MCF 10A (cell line): ENCODE results near the gene LACC1. TPM values are rescaled to one million over a fixed set of nuclear protein-coding genes. Genes with fewer than 3 reads are reported as not detected.

Experiments
- BruUV-seq: library from RNA; stranded (reverse); fragments of 400-500 nt; replicated peaks from 2 replicates; lab custom pipeline; 2021; lab: Mats Ljungman, UMichigan
- CTCF ChIA-PET: fragments of 300-600 bp; sonication (Branson Sonifier 250); formaldehyde crosslinking; extraction: SDS; loops from one replicate; lab custom pipeline; 2021; ENCODE audit warnings: antibody characterized with exemption, inconsistent platforms; lab: Yijun Ruan, JAX
- POLR2A ChIA-PET: fragments of 300-600, 350-650 bp; sonication (Branson Sonifier 250); formaldehyde crosslinking; extraction: SDS; loops from one replicate; lab custom pipeline; 2020; ENCODE audit warnings: antibody characterized with exemption, inconsistent platforms; lab: Yijun Ruan, JAX
- DNase-seq: peaks from one replicate; pipeline ENCODE4 v3.0.0-alpha.2; 2018; ENCODE audit not compliant: unreplicated experiment
- H3K27ac Mint-ChIP-seq: one replicate; pipeline ENCODE4 v1.8.0; 2022; ENCODE audit warnings: mild to moderate bottlenecking, low read depth, mixed read lengths; ENCODE audit not compliant: unreplicated experiment
- H3K27me3 Mint-ChIP-seq: one replicate; pipeline ENCODE4 v1.8.0; 2022; ENCODE audit warnings: mixed read lengths; ENCODE audit not compliant: insufficient read depth, unreplicated experiment
- H3K36me3 Mint-ChIP-seq: one replicate; pipeline ENCODE4 v1.8.0; 2022; ENCODE audit warnings: mild to moderate bottlenecking, moderate library complexity, mixed read lengths; ENCODE audit not compliant: insufficient read depth, unreplicated experiment
- H3K4me1 Mint-ChIP-seq: one replicate; pipeline ENCODE4 v1.8.0; 2022; ENCODE audit warnings: mixed read lengths; ENCODE audit not compliant: insufficient read depth, unreplicated experiment
- H3K4me3 Mint-ChIP-seq: one replicate; pipeline ENCODE4 v1.8.0; 2022; ENCODE audit warnings: mild to moderate bottlenecking, moderate library complexity, mixed read lengths; ENCODE audit not compliant: unreplicated experiment
- H3K9me3 Mint-ChIP-seq: one replicate; pipeline ENCODE4 v1.8.0; 2022; ENCODE audit warnings: mixed read lengths; ENCODE audit not compliant: unreplicated experiment
- CTCF ChIP-seq: fragments of 200-600 bp; IDR thresholded peaks from one replicate; pipeline ENCODE4 v1.8.0; 2022; ENCODE audit warnings: antibody characterized with exemption, mild to moderate bottlenecking; ENCODE audit not compliant: unreplicated experiment
- intact Hi-C: fragments of 100-400 bp; cut with micrococcal nuclease; formaldehyde crosslinking; loops from 2 replicates; pipeline ENCODE4 v1.14.1; 2022
- total RNA-seq: library from RNA; stranded (reverse); gene quantifications from 2 replicates; pipeline ENCODE4 v1.2.3, GENCODE V29; 2022

The LACC1 gene
- total RNA-seq, 1 experiment from 2014 or later: 11.7 TPM

- Mint-ChIP-seq H3K4me1 (peaks cover 5% of the 10 kb centered on the region), H3K27ac (no peak overlapping the region), H3K9me3 (no peaks in the 10 kb centered on the region), H3K36me3 (no peaks in the 10 kb centered on the region), H3K4me3 (no peak overlapping the region), H3K27me3 (no peaks in the 10 kb centered on the region)
- no TSS peak for BruUV-seq
- TF ChIP-seq CTCF: no peak
- intact Hi-C loops: no loop called here
- ChIA-PET CTCF (no interaction called here), POLR2A (no interaction called here)
- no peak for DNase-seq
These were observed 59.4 kb downstream of the LACC1 start for GRCh38 chr13:43939086-43939485.

- no peaks in the 10 kb centered on the region for H3K9me3 Mint-ChIP-seq
These were observed 62.6 kb downstream of the LACC1 start for GRCh38 chr13:43942286-43942685.

More at GRCh38 chr13:43942286-43942685, 62.6 kb downstream of the LACC1 start:
- no TSS peak for BruUV-seq
- intact Hi-C loops: no loop called here
- H3K27me3 Mint-ChIP-seq: no peaks in the 10 kb centered on the region
- H3K36me3 Mint-ChIP-seq: no peaks in the 10 kb centered on the region
- ChIA-PET POLR2A (no interaction called here), CTCF (interaction anchor here (1.1 kb wide), 1 partner anchor 394 kb away, joined by 4 read pairs; no protein-coding TSS in a partner anchor)
- H3K4me1 Mint-ChIP-seq: no peaks in the 10 kb centered on the region
- no peak for TF ChIP-seq CTCF
- H3K27ac Mint-ChIP-seq: no peak overlapping the region
- no peak overlapping the region for H3K4me3 Mint-ChIP-seq
- no peak for DNase-seq

Other genes with a start within 250 kb of the LACC1 start
- 1.5 and 1.8 TPM in 2 replicates for gene ENOX1, start 92.9 kb upstream of the LACC1 start, total RNA-seq
- 15.7 and 16.3 TPM in 2 replicates for gene CCDC122, start 164 bp upstream of the LACC1 start, total RNA-seq